HepG2 (cell line): ENCODE data around the gene B4GALT5. TPM values are rescaled to one million over a fixed set of nuclear protein-coding genes. Genes with fewer than 3 reads are reported as not detected.

ENCODE experiments used
- ARID2 ChIP-seq: sonication (generic); formaldehyde crosslinking; IDR thresholded peaks from 2 replicates; pipeline ENCODE4 v1.8.1; 2022; ENCODE audit warnings: mild to moderate bottlenecking, missing genetic modification reagents, borderline replicate concordance
- ATF4 ChIP-seq, 2 experiments: fragments of 450-650 bp in 1 of 2; sonication (generic) in 1 of 2; formaldehyde crosslinking; IDR thresholded peaks; 2 replicates each; pipeline versions ENCODE4 v1.5.0 to v1.8.0; 2020 to 2022; ENCODE audit warnings: mild to moderate bottlenecking in 1 of 2, missing genetic modification reagents in 1 of 2
- EP300 ChIP-seq, 3 experiments: sonication (generic) in 1 of 3; formaldehyde crosslinking in 1 of 3; IDR thresholded peaks; 2 replicates each; pipeline versions ENCODE4 v1.5.1 to v1.6.1; 2011 to 2020; ENCODE audit warnings: low read depth in 2 of 3, low read length in 2 of 3, borderline replicate concordance in 1 of 3, improper control_type of control experiment in 1 of 3, mild to moderate bottlenecking in 1 of 3, missing genetic modification reagents in 1 of 3, moderate library complexity in 1 of 3
- FLYWCH1 ChIP-seq: sonication (generic); formaldehyde crosslinking; IDR thresholded peaks from 2 replicates; pipeline ENCODE4 v1.8.1; 2023; ENCODE audit warnings: mild to moderate bottlenecking, missing genetic modification reagents
- MEIS2 ChIP-seq: sonication (generic); formaldehyde crosslinking; IDR thresholded peaks from 2 replicates; pipeline ENCODE4 v1.9.0; 2021; ENCODE audit warnings: mild to moderate bottlenecking, missing genetic modification reagents
- MTERF4 ChIP-seq: sonication (generic); formaldehyde crosslinking; IDR thresholded peaks from 2 replicates; pipeline ENCODE4 v1.8.0; 2023; ENCODE audit warnings: mild to moderate bottlenecking, missing genetic modification reagents
- MXD4 ChIP-seq: IDR thresholded peaks from 2 replicates; pipeline ENCODE4 v1.6.1; 2016; ENCODE audit warnings: mild to moderate bottlenecking, missing biosample characterization, missing genetic modification reagents
- NBN ChIP-seq: fragments of 450-650 bp; conservative IDR thresholded peaks from 2 replicates; pipeline ENCODE4 v1.6.1; 2017
- PBX2 ChIP-seq: IDR thresholded peaks from 2 replicates; pipeline ENCODE4 v1.6.1; 2016; ENCODE audit warnings: control low read depth
- RERE ChIP-seq: IDR thresholded peaks from 2 replicates; pipeline ENCODE4 v1.6.1; 2016; ENCODE audit warnings: low read depth, missing genetic modification reagents, missing compliant biosample characterization
- SNAPC2 ChIP-seq: sonication (generic); formaldehyde crosslinking; IDR thresholded peaks from 2 replicates; pipeline ENCODE4 v1.8.1; 2022; ENCODE audit warnings: mild to moderate bottlenecking, missing genetic modification reagents
- TCF12 ChIP-seq, 2 experiments: fragments of 450-650 bp in 1 of 2; sonication (generic) in 1 of 2; formaldehyde crosslinking in 1 of 2; IDR thresholded peaks; 2 replicates each; pipeline versions ENCODE4 v1.6.1 to v1.8.0; 2017 to 2022; ENCODE audit warnings: antibody characterized with exemption in 1 of 2, mild to moderate bottlenecking in 1 of 2, missing genetic modification reagents in 1 of 2, moderate library complexity in 1 of 2
- ZBTB44 ChIP-seq: sonication (generic); formaldehyde crosslinking; IDR thresholded peaks from 2 replicates; pipeline ENCODE4 v1.4.0; 2020; ENCODE audit warnings: missing genetic modification reagents
- ZNF101 ChIP-seq: sonication (generic); formaldehyde crosslinking; IDR thresholded peaks from 2 replicates; pipeline ENCODE4 v1.4.0; 2020; ENCODE audit warnings: mild to moderate bottlenecking, low read depth, missing genetic modification reagents, borderline replicate concordance
- ZNF282 ChIP-seq: fragments of 450-650 bp; IDR thresholded peaks from 2 replicates; pipeline ENCODE4 v1.6.1; 2018; ENCODE audit not compliant: partially characterized antibody
- ZNF3 ChIP-seq: IDR thresholded peaks from 2 replicates; pipeline ENCODE4 v1.7.0; 2017; ENCODE audit warnings: inconsistent platforms
- polyA plus RNA-seq, 8 experiments: library from polyadenylated mRNA; depleted of rRNA in 3 of 8; stranded (reverse) in 7 of 8; unstranded in 1 of 8; fragments of >200 nt; fragmentation: Illumina TruSeq in 4 of 8; extraction: Trizol in 4 of 8; gene quantifications; 2 replicates each; pipeline versions ENCODE4 v1.2.1 to v1.2.3, GENCODE V29; 2011 to 2016; ENCODE audit warnings: low read depth in 4 of 8, missing spikeins in 1 of 8, mixed read lengths in 1 of 8; ENCODE audit not compliant: insufficient read depth in 1 of 8
- total RNA-seq, 5 experiments: library from RNA; depleted of rRNA; stranded (reverse); fragments of >200 nt; fragmentation: Illumina TruSeq; extraction: Trizol; gene quantifications; 2 replicates each; pipeline ENCODE4 v1.2.3, GENCODE V29; 2016; ENCODE audit warnings: low read depth in 1 of 5
- TF ChIP-seq, protein P1 (sequence below): sonication (generic); formaldehyde crosslinking; IDR thresholded peaks from 2 replicates; pipeline ENCODE4 v1.4.0; 2020; ENCODE audit warnings: mild to moderate bottlenecking, missing genetic modification reagents

The B4GALT5 gene
- total and polyA plus RNA-seq, 2 of the 13 experiments (the other 11 are each of a cell fraction or from before 2014, with no cell fraction given), result 27.3 to 30.9 TPM

DNA sequence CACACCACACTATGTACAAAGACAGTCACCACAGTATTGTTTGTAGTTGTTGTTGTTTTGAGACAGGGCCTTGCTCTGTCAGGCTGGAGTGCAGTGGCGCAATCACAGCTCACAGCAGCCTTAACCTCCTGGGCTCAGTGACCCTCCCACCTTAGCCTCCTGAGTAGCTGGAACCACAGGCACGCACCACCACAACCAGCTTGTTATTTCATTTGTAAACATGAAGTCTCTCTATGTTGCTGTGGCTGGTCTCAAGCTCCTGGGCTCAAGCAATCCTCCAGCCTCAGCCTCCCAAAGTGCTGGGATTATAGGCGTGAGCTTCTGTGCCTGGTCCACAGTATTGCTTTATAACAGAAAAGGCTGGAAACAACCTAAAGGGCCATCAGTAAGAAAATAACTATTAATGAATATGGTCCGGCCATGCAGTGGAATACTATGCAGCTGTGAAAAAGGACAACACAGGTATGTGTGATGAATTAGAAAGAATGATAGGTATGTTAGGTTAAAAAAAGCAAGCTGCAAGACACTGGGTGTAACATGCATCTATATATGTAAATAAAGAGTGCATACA is 115.8 kb downstream of the B4GALT5 start (continued):
- TF ChIP-seq RERE (CRISPR knock-in tag), result no peak
- TF ChIP-seq ZBTB44 (CRISPR knock-in tag), result no peak
- TF ChIP-seq ZNF101, result no peak
- TF ChIP-seq MXD4 (CRISPR knock-in tag), result no peak
- TF ChIP-seq ZNF3, result no peak
- no peak for TF ChIP-seq NBN
- no peak for TF ChIP-seq PBX2 (CRISPR knock-in tag)
- TF ChIP-seq SNAPC2 (CRISPR knock-in tag), result no peak
- no peak for TF ChIP-seq TCF12 (IDR thresholded peaks at IDR 0.05)
- TF ChIP-seq TCF12 (CRISPR knock-in tag; IDR thresholded peaks at IDR 0.05), result no peak
- TF ChIP-seq, protein P1, sequence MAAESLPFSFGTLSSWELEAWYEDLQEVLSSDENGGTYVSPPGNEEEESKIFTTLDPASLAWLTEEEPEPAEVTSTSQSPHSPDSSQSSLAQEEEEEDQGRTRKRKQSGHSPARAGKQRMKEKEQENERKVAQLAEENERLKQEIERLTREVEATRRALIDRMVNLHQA (CRISPR knock-in tag), result no peak
- TF ChIP-seq MTERF4 (CRISPR knock-in tag), result no peak
- no peak for TF ChIP-seq FLYWCH1
- 0 out of 4 replicates have a peak, but pooled peaks of 1 of the 2 experiments have one; percentile 20 for TF ChIP-seq ATF4 (CRISPR knock-in tag; IDR thresholded peaks at IDR 0.05)
- TF ChIP-seq ARID2, result no peak
- 0 out of 4 replicates have a peak, but pooled peaks of 1 of the 2 experiments have one; percentile 2 for TF ChIP-seq EP300 (IDR thresholded peaks at IDR 0.05; ENCODE audit: low read depth in 2 of 2, low read length in 2 of 2)
- no peak; the same call in 1 of the 2 replicates for TF ChIP-seq EP300 (CRISPR knock-in tag; IDR thresholded peaks at IDR 0.05; ENCODE audit: borderline replicate concordance)
- TF ChIP-seq MEIS2, result no peak
- no peak for TF ChIP-seq ZNF282
